RWPE1 (cell line): ENCODE results near the gene LIMK1.
A peak's percentile ranks its signal among the peaks of the same experiment; 100 is the strongest.

Experiments
- CTCF ChIA-PET: fragments of 350-600 bp; sonication (Branson Sonifier 250); formaldehyde crosslinking; extraction: SDS; loops from one replicate; lab custom pipeline; 2021; lab: Yijun Ruan, JAX
- POLR2A ChIA-PET: fragments of 400-600 bp; formaldehyde crosslinking; extraction: SDS; loops from one replicate; lab custom pipeline; 2020; ENCODE audit warnings: antibody characterized with exemption; ENCODE audit not compliant: low non-redundant PET; lab: Yijun Ruan, JAX
- DNase-seq: peaks from one replicate; pipeline ENCODE4 v3.0.0; 2012; ENCODE audit warnings: low spot score
- H3K27ac ChIP-seq: fragments of 450-650 bp; 2 replicates; pipeline ENCODE4 v1.5.1; 2017
- CTCF ChIP-seq: fragments of 450-650 bp; conservative IDR thresholded peaks from 2 replicates; pipeline ENCODE4 v1.5.1; 2017; ENCODE audit warnings: low read depth, mild to moderate bottlenecking

The LIMK1 gene

GRCh38 chr7:74053589-74054186 lies 29.9 kb upstream of the LIMK1 start:
- CTCF ChIA-PET = no interaction called here
- no peak for DNase-seq
- no peak overlapping the region for H3K27ac ChIP-seq
- POLR2A ChIA-PET = interaction anchor here (0.7 kb wide), 1 partner anchor 936 kb away, joined by 5 read pairs; no protein-coding TSS in a partner anchor
- no peak for TF ChIP-seq CTCF

GRCh38 chr7:74056096-74056915 lies 27.3 kb upstream of the LIMK1 start:
- DNase-seq = no peak
- TF ChIP-seq CTCF = no peak
- CTCF ChIA-PET = interaction anchor here (0.7 to 1.3 kb wide), 2 partner anchors 150 to 321 kb away, joined by 3 read pairs; no protein-coding TSS in a partner anchor
- no peak overlapping the region for H3K27ac ChIP-seq
- POLR2A ChIA-PET = no interaction called here

- H3K27ac ChIP-seq = no peak overlapping the region
These were observed 26.2 kb upstream of the LIMK1 start for GRCh38 chr7:74057216-74057925.

GRCh38 chr7:74057987-74058386 lies 25.6 kb upstream of the LIMK1 start:
- DNase-seq = no peak
- no peak for TF ChIP-seq CTCF
- no peak overlapping the region for H3K27ac ChIP-seq
- CTCF ChIA-PET = interaction anchor here (0.6 kb wide), 1 partner anchor 331 kb away, joined by 3 read pairs; no protein-coding TSS in a partner anchor
- POLR2A ChIA-PET = no interaction called here

More at GRCh38 chr7:74057216-74057925, 26.2 kb upstream of the LIMK1 start:
- POLR2A ChIA-PET = no interaction called here
- CTCF ChIA-PET = interaction anchor here (0.6 kb wide), 1 partner anchor 332 kb away, joined by 3 read pairs; no protein-coding TSS in a partner anchor
- TF ChIP-seq CTCF = no peak
- DNase-seq = no peak

GRCh38 chr7:74058486-74058885 lies 25.1 kb upstream of the LIMK1 start:
- DNase-seq = no peak
- CTCF ChIA-PET = no interaction called here
- POLR2A ChIA-PET = no interaction called here
- H3K27ac ChIP-seq = peak overlapping the region; percentile 15; the same call in 1 of the 2 replicates
- no peak for TF ChIP-seq CTCF

GRCh38 chr7:74059037-74059436 lies 24.6 kb upstream of the LIMK1 start:
- CTCF ChIA-PET = interaction anchor here (0.7 to 1.0 kb wide), 2 partner anchors 9 to 138 kb away, joined by 3 to 9 read pairs; no protein-coding TSS in a partner anchor
- POLR2A ChIA-PET = no interaction called here

More at GRCh38 chr7:74059037-74059436, 24.6 kb upstream of the LIMK1 start:
- TF ChIP-seq CTCF = no peak
- peak overlapping the region; percentile 94 for H3K27ac ChIP-seq
- no peak for DNase-seq
